Stimulated activated CD4-positive, alpha-beta T cell treated with anti-CD3 and anti-CD28 coated beads, Interleukin-12 subunit alpha, Interleukin-12 subunit beta, amount 100 ng/mL, for 24 hours (primary cell): ENCODE measurements around the gene COTL1.
A peak's percentile ranks its signal among the peaks of the same experiment; 100 is the strongest.

Source experiments
- DNase-seq, 2 experiments: peaks; one replicate each; pipeline ENCODE4 v3.0.0-alpha.2; 2020; ENCODE audit warnings: low read depth in 2 of 2

COTL1 gene

GRCh38 chr16:84596801-84597527 is 20.9 kb downstream of the COTL1 start:
- no peak for DNase-seq

- no peak for DNase-seq
Observed at GRCh38 chr16:84596161-84596560, 21.7 kb downstream of the COTL1 start.

GRCh38 chr16:84595052-84595481 is 22.8 kb downstream of the COTL1 start:
- DNase-seq: no peak

GRCh38 chr16:84594725-84595038 is 23.2 kb downstream of the COTL1 start:
- no peak for DNase-seq

- DNase-seq: peak in 1 of 2 experiments; percentile 45
Observed at GRCh38 chr16:84593825-84594724, 23.8 kb downstream of the COTL1 start.

GRCh38 chr16:84592718-84593117 is 25.2 kb downstream of the COTL1 start:
- no peak for DNase-seq

- no peak for DNase-seq
Observed at GRCh38 chr16:84589975-84590719, 27.7 kb downstream of the COTL1 start.

GRCh38 chr16:84588991-84589390 is 28.9 kb downstream of the COTL1 start:
- no peak for DNase-seq

- no peak for DNase-seq
Observed at GRCh38 chr16:84585886-84586285, 32.0 kb downstream of the COTL1 start.

- no peak for DNase-seq
Observed at GRCh38 chr16:84585467-84585866, 32.4 kb downstream of the COTL1 start.

GRCh38 chr16:84584678-84585077 is 33.2 kb downstream of the COTL1 start:
- no peak for DNase-seq

- no peak for DNase-seq
Observed at GRCh38 chr16:84583995-84584394, 33.9 kb downstream of the COTL1 start.

- no peak for DNase-seq
Observed at GRCh38 chr16:84582958-84583516, 34.8 kb downstream of the COTL1 start.

GRCh38 chr16:84581158-84581557 is 36.7 kb downstream of the COTL1 start:
- DNase-seq: no peak

GRCh38 chr16:84579936-84580335 is 37.9 kb downstream of the COTL1 start:
- no peak for DNase-seq

GRCh38 chr16:84578538-84579126 is 39.2 kb downstream of the COTL1 start:
- DNase-seq: no peak

GRCh38 chr16:84577034-84577803 is 40.7 kb downstream of the COTL1 start:
- DNase-seq: no peak

GRCh38 chr16:84575914-84576313 is 42.0 kb downstream of the COTL1 start:
- DNase-seq: no peak

- DNase-seq: no peak
Observed at GRCh38 chr16:84574191-84574590, 43.7 kb downstream of the COTL1 start.

- no peak for DNase-seq
Observed at GRCh38 chr16:84572096-84572495, 45.8 kb downstream of the COTL1 start.

GRCh38 chr16:84571506-84571905 is 46.4 kb downstream of the COTL1 start:
- DNase-seq: no peak
